ENCODE measurements around the gene ZNF865.

- TF ChIP-seq EZH2 (IDR thresholded peaks at IDR 0.05; ENCODE audit: low read length) (no peak), CTCF (optimal IDR thresholded peaks at IDR 0.05 in 1 of 3, IDR thresholded peaks at IDR 0.05 in 1 of 3, conservative IDR thresholded peaks at IDR 0.05 in 1 of 3; ENCODE audit: extremely low read depth in 1 of 3, insufficient read depth in 2 of 3, low read length in 3 of 3) (no peak)
These were observed 15.3 kb upstream of the ZNF865 start for GRCh38 chr19:55590109-55590508.
